ENCODE measurements around the gene TNS3. TPM values are rescaled to one million over a fixed set of nuclear protein-coding genes. Genes with fewer than 3 reads are reported as not detected.

The TNS3 gene
- total and polyA plus RNA-seq, 10 of the 15 experiments (the other 5 are each of a cell fraction or from before 2014, with no cell fraction given), result 0.27 to 2.7 (median 0.79) TPM

DNA sequence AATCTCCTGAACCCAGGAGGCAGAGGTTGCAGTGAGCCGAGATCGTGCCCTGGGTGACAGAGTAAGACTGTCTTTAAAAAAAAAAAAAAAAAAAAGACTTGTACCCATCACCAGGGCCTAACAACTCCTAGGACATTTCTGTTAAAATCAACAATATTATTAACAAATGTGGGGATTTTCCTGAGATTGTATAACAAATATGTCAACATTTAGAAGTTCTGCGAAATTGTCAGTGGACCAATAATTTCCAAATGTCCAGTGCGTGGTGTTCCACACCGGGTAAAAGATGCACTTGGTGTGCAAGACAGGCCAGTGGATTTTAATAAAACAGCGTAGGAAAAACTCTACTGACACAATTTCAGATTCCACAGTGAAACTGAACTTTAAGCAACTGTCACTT, 71.1 kb downstream of the TNS3 start:
- Histone ChIP-seq H3K36me3 (ENCODE audit: control insufficient read depth in 2 of 2, insufficient read depth in 2 of 2, low read length in 1 of 2) (no peaks in the 10 kb centered on the region), H2AFZ (ENCODE audit: control insufficient read depth, low read depth, low read length) (no peak overlapping the region), H3K9me3 (replicated peaks; ENCODE audit: control insufficient read depth, insufficient read depth, low read length) (no peaks in the 10 kb centered on the region), H3K27ac (ENCODE audit: control insufficient read depth, insufficient read depth) (no peak overlapping the region), H3K9ac (ENCODE audit: control insufficient read depth, insufficient read depth, low read length) (no peak overlapping the region), H4K20me1 (ENCODE audit: control insufficient read depth, insufficient read depth) (no peaks in the 10 kb centered on the region), H3K4me1 (ENCODE audit: control insufficient read depth, insufficient read depth, low read length) (no peaks in the 10 kb centered on the region), H3K27me3 (replicated peaks in 1 of 2; ENCODE audit: control insufficient read depth in 2 of 2, insufficient read depth in 2 of 2, low read length in 1 of 2) (peaks cover 0 to 2% of the 10 kb centered on the region in 2 experiments; a peak in 2 of 4 replicates), H3K4me3 (no peak overlapping the region), H3K79me2 (ENCODE audit: control insufficient read depth, insufficient read depth, low read length) (no peaks in the 10 kb centered on the region), H3K4me2 (ENCODE audit: control insufficient read depth, insufficient read depth) (no peak overlapping the region)
- DNase-seq (ENCODE audit: low read depth, low spot score), result no peak
- intact Hi-C loops (cut with micrococcal nuclease; ENCODE audit: unreplicated experiment) (no loop called here), in situ Hi-C loops (cut with MboI) (no loop called here)
- ChIA-PET CTCF (no interaction called here), POLR2A (no interaction called here), RAD21 (ENCODE audit: unreplicated experiment) (no interaction called here), SMC1A (ENCODE audit: uncharacterized antibody, unreplicated experiment) (interaction anchor here (0.6 kb wide), 1 partner anchor 299 kb away, joined by 3 read pairs; no protein-coding TSS in a partner anchor)
- WGBS (ENCODE audit: insufficient coverage, insufficient replicate concordance, low lambda C conversion rate, missing lambda C conversion rate), result 74% methylated on average over 6 of the region's 6 CpGs
- BruUV-seq (replicated peaks), result no TSS peak
- no peak for ATAC-seq
- TF ChIP-seq RUNX3 (IDR thresholded peaks at IDR 0.05; ENCODE audit: low read length), result no peak
- no peak for TF ChIP-seq NR2C1 (IDR thresholded peaks at IDR 0.05)
- no peak for TF ChIP-seq STAT1 (conservative IDR thresholded peaks at IDR 0.05)
- TF ChIP-seq, protein P1, sequence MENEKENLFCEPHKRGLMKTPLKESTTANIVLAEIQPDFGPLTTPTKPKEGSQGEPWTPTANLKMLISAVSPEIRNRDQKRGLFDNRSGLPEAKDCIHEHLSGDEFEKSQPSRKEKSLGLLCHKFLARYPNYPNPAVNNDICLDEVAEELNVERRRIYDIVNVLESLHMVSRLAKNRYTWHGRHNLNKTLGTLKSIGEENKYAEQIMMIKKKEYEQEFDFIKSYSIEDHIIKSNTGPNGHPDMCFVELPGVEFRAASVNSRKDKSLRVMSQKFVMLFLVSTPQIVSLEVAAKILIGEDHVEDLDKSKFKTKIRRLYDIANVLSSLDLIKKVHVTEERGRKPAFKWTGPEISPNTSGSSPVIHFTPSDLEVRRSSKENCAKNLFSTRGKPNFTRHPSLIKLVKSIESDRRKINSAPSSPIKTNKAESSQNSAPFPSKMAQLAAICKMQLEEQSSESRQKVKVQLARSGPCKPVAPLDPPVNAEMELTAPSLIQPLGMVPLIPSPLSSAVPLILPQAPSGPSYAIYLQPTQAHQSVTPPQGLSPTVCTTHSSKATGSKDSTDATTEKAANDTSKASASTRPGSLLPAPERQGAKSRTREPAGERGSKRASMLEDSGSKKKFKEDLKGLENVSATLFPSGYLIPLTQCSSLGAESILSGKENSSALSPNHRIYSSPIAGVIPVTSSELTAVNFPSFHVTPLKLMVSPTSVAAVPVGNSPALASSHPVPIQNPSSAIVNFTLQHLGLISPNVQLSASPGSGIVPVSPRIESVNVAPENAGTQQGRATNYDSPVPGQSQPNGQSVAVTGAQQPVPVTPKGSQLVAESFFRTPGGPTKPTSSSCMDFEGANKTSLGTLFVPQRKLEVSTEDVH (IDR thresholded peaks at IDR 0.05; ENCODE audit: low read depth, partially characterized antibody), result no peak
- TF ChIP-seq ZNF384 (IDR thresholded peaks at IDR 0.05; ENCODE audit: borderline replicate concordance, low read depth, low read length), result no peak
- TF ChIP-seq, protein P2, sequence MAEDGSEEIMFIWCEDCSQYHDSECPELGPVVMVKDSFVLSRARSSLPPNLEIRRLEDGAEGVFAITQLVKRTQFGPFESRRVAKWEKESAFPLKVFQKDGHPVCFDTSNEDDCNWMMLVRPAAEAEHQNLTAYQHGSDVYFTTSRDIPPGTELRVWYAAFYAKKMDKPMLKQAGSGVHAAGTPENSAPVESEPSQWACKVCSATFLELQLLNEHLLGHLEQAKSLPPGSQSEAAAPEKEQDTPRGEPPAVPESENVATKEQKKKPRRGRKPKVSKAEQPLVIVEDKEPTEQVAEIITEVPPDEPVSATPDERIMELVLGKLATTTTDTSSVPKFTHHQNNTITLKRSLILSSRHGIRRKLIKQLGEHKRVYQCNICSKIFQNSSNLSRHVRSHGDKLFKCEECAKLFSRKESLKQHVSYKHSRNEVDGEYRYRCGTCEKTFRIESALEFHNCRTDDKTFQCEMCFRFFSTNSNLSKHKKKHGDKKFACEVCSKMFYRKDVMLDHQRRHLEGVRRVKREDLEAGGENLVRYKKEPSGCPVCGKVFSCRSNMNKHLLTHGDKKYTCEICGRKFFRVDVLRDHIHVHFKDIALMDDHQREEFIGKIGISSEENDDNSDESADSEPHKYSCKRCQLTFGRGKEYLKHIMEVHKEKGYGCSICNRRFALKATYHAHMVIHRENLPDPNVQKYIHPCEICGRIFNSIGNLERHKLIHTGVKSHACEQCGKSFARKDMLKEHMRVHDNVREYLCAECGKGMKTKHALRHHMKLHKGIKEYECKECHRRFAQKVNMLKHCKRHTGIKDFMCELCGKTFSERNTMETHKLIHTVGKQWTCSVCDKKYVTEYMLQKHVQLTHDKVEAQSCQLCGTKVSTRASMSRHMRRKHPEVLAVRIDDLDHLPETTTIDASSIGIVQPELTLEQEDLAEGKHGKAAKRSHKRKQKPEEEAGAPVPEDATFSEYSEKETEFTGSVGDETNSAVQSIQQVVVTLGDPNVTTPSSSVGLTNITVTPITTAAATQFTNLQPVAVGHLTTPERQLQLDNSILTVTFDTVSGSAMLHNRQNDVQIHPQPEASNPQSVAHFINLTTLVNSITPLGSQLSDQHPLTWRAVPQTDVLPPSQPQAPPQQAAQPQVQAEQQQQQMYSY (CRISPR knock-in tag; IDR thresholded peaks at IDR 0.05), result no peak
- FAIRE-seq, result no peak

Data from GM12878 (cell line).